ENCODE data around the gene KIF16B.

Gene KIF16B

DNA sequence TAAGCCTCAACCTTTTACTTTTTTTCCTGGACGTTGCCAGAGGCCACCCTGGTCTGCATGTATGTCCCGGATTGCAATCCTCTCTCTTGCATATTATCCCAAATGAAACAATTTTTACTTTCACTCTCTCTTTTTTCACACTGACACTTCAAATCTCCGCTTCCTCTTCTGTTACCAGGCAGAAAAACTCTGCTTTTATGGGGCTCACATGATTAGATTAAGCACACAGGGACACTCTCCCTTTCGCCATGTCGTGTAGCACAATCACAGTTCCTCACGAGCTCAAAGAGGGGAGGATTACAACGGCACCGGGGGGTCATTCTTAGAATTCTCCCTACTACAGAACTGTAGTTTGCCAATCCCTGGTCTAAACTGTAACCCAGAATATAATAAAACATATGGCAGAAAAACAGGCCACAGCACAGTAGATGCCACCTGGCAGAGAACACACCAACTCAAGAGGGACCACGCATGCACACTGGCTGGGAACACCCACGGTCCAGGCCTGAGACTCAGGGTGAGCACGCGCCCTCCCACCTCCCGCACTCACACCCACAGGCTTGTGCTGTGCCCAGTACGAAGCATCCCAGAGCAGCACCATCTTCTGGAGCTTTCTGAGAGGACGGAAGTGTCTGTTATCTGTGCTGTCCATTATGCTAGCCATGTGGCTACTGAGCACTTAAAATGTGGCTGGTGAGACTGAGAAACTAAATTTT lies 288.7 kb downstream of the KIF16B start:
- no peak overlapping the region for H3K4me3 ChIP-seq (ENCODE audit: low read depth, low read length)
- DNase-seq (ENCODE audit: low read depth), result peak; percentile 22

DNA sequence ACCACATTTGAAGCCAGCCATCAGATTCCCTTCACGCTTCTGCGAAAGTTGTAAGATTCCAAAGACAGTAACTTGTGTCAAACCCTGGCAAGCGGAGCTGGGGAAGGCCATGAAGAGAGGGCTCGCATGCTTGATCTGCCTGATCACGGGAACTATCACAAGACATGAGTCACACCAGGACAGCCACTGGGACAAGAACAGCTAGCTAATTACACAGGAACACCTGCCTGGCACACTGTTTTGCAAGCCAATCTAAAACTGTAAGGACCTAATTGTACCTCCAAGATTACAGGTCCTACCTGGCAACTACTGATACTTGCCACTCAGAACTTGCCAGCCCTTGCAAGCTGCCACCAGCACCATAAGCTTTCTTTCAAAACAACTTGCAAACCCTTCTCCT lies 289.3 kb downstream of the KIF16B start:
- DNase-seq (ENCODE audit: low read depth), result peak; percentile 51
- TF ChIP-seq, protein P1, sequence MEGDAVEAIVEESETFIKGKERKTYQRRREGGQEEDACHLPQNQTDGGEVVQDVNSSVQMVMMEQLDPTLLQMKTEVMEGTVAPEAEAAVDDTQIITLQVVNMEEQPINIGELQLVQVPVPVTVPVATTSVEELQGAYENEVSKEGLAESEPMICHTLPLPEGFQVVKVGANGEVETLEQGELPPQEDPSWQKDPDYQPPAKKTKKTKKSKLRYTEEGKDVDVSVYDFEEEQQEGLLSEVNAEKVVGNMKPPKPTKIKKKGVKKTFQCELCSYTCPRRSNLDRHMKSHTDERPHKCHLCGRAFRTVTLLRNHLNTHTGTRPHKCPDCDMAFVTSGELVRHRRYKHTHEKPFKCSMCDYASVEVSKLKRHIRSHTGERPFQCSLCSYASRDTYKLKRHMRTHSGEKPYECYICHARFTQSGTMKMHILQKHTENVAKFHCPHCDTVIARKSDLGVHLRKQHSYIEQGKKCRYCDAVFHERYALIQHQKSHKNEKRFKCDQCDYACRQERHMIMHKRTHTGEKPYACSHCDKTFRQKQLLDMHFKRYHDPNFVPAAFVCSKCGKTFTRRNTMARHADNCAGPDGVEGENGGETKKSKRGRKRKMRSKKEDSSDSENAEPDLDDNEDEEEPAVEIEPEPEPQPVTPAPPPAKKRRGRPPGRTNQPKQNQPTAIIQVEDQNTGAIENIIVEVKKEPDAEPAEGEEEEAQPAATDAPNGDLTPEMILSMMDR (IDR thresholded peaks at IDR 0.05; ENCODE audit: control insufficient read depth, extremely low read depth, insufficient read depth), result no peak
- H3K4me3 ChIP-seq (ENCODE audit: low read depth, low read length), result no peak overlapping the region

More for the DNA sequence above, 288.7 kb downstream of the KIF16B start:
- TF ChIP-seq, protein P1 (IDR thresholded peaks at IDR 0.05; ENCODE audit: control insufficient read depth, extremely low read depth, insufficient read depth), result no peak

DNA sequence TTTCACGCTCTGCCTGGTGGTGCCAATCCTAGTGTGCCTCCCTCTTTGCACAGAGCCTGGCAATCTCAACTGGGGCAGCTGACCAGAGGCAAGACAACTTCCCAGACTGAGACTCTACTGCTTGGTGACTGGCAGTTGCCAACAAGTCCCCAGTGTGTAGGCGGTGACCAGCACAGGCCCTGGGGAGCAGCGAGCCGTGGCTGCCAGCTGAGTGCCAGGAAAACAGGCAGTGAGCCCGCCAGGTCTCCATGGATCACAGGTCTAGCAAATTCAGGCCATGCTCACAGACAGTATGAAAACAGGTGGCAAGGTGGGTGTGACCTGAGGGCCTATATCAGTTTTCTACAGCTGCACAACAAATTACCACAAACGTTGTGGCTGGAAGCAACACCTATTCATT lies 289.9 kb downstream of the KIF16B start:
- TF ChIP-seq, protein P1 (IDR thresholded peaks at IDR 0.05; ENCODE audit: control insufficient read depth, extremely low read depth, insufficient read depth), result no peak
- no peak for DNase-seq (ENCODE audit: low read depth)
- H3K4me3 ChIP-seq (ENCODE audit: low read depth, low read length), result no peak overlapping the region

DNA sequence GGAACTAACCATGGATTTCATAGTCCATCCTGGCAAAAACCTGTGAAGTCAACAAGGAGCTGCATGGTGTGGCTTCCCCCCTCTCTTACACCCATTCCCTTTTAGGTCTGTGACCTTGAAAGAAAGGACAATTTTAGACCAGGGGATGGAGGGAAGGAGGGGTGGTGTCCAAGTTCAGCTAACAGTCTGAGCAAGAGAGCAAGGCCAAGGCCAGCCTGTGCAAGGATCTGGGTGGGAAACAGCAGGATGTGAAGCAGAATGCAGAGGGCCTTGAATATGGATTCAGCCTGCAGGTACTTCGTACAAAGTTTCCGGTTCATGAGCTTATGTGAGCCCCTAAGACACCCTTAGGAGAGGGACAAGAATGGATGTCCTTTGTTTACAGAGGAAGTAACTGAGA lies 293.0 kb downstream of the KIF16B start:
- no peak for DNase-seq (ENCODE audit: low read depth)
- H3K4me3 ChIP-seq (ENCODE audit: low read depth, low read length), result no peak overlapping the region
- TF ChIP-seq, protein P1 (IDR thresholded peaks at IDR 0.05; ENCODE audit: control insufficient read depth, extremely low read depth, insufficient read depth), result no peak

DNA sequence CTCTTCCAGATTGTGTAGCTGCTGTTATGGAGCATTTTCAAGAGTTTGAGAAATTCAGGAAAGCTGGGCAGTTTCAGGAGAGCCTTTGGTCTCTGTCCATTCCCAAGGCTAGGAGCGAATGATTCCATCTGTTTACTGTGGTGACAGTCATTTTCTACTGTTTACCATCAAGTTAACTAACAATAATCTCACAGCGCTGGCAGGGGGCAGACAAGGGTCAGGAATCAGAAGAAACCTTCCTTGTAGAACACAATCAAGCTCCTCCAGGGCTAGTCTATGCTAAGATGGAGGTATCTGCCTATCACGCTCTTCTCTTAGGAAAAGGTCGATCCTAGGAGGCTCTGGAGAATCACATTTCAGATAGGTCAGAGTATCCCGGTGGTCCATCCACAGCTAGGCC lies 293.9 kb downstream of the KIF16B start:
- no peak overlapping the region for H3K4me3 ChIP-seq (ENCODE audit: low read depth, low read length)
- TF ChIP-seq, protein P1 (IDR thresholded peaks at IDR 0.05; ENCODE audit: control insufficient read depth, extremely low read depth, insufficient read depth), result peak; percentile 41
- DNase-seq (ENCODE audit: low read depth), result peak; percentile 19

DNA sequence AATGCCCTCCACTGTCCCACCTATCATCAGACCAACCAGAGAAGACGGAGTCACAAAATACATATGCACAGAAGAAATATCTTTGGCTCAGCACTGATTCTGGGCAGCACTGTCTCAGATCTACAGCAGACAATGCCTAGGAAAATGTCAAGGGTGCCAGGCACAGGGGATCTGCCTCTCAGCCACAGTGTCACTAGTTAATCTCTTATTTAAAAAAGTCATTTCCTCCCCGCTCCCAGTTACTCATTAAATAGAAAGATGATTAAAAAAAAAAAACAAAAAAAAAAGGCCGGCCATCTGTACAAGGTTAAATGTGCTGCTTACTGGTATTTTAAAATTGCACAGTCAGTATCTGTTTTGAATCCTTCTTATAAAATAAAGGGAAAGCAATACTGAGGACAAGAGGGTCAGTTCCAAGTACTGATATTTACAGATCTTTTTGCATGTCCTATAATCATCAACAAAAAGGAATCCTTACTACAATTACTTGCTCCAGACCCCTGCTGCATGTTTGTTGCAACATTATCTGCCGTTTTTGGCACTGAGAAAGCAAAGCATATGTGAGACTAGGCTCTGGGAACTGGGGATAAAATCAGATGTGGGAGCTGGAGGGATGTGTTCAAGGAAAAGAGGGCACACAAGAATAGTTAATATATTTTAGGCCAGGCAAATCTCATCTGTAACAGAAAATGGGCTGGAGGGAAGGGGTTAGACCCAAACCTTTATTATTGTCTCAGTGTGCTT lies 299.3 kb downstream of the KIF16B start:
- TF ChIP-seq, protein P1 (IDR thresholded peaks at IDR 0.05; ENCODE audit: control insufficient read depth, extremely low read depth, insufficient read depth), result no peak
- DNase-seq (ENCODE audit: low read depth), result no peak
- no peak overlapping the region for H3K4me3 ChIP-seq (ENCODE audit: low read depth, low read length)

Measured in LNCaP clone FGC (cell line).